Measurements from ENCODE around the gene SSUH2. TPM values are rescaled to one million over a fixed set of nuclear protein-coding genes. Genes with fewer than 3 reads are reported as not detected.

Gene SSUH2
- total RNA-seq, 2 experiments from 2014 or later, result 0.11 to 0.31 TPM

GRCh38 chr3:8660175-8661118 is 15.8 kb upstream of the SSUH2 start:
- ChIA-PET CTCF (no interaction called here), POLR2A (no interaction called here)
- intact Hi-C loops (cut with micrococcal nuclease), result no loop called here
- no peaks in the 10 kb centered on the region for H3K4me1 Mint-ChIP-seq (ENCODE audit: low read depth)
- ATAC-seq (no peak), DNase-seq (no peak)
- no peak overlapping the region for H3K4me3 Mint-ChIP-seq
- H3K36me3 Mint-ChIP-seq (ENCODE audit: low read depth), result no peaks in the 10 kb centered on the region
- no peak overlapping the region for H3K27ac Mint-ChIP-seq
- peaks cover 25% of the 10 kb centered on the region for H3K27me3 Mint-ChIP-seq
- no peak for TF ChIP-seq CTCF (IDR thresholded peaks at IDR 0.05)
- H3K9me3 Mint-ChIP-seq, result no peaks in the 10 kb centered on the region

GRCh38 chr3:8659242-8659641 is 14.6 kb upstream of the SSUH2 start:
- Mint-ChIP-seq H3K4me1 (ENCODE audit: low read depth) (no peaks in the 10 kb centered on the region), H3K36me3 (ENCODE audit: low read depth) (no peaks in the 10 kb centered on the region), H3K4me3 (no peak overlapping the region), H3K27ac (no peak overlapping the region), H3K27me3 (peaks cover 23% of the 10 kb centered on the region), H3K9me3 (peaks cover 2% of the 10 kb centered on the region)
- POLR2A ChIA-PET, result no interaction called here
- CTCF ChIA-PET, result no interaction called here
- DNase-seq (no peak), ATAC-seq (no peak)
- no peak for TF ChIP-seq CTCF (IDR thresholded peaks at IDR 0.05)
- intact Hi-C loops (cut with micrococcal nuclease), result no loop called here

GRCh38 chr3:8658306-8659212 is 14.0 kb upstream of the SSUH2 start:
- ATAC-seq (no peak), DNase-seq (no peak)
- peaks cover 4% of the 10 kb centered on the region for H3K9me3 Mint-ChIP-seq
- H3K4me3 Mint-ChIP-seq, result no peak overlapping the region
- TF ChIP-seq CTCF (IDR thresholded peaks at IDR 0.05), result no peak
- no peaks in the 10 kb centered on the region for H3K4me1 Mint-ChIP-seq (ENCODE audit: low read depth)
- no peak overlapping the region for H3K27ac Mint-ChIP-seq
- H3K27me3 Mint-ChIP-seq, result peaks cover 24% of the 10 kb centered on the region
- intact Hi-C loops (cut with micrococcal nuclease), result no loop called here
- CTCF ChIA-PET, result no interaction called here
- no peaks in the 10 kb centered on the region for H3K36me3 Mint-ChIP-seq (ENCODE audit: low read depth)
- POLR2A ChIA-PET, result no interaction called here

GRCh38 chr3:8657804-8658305 is 13.3 kb upstream of the SSUH2 start:
- Mint-ChIP-seq H3K27me3 (peaks cover 22% of the 10 kb centered on the region), H3K4me1 (ENCODE audit: low read depth) (no peaks in the 10 kb centered on the region), H3K36me3 (ENCODE audit: low read depth) (no peaks in the 10 kb centered on the region), H3K27ac (no peak overlapping the region), H3K9me3 (peaks cover 4% of the 10 kb centered on the region), H3K4me3 (no peak overlapping the region)
- DNase-seq (no peak), ATAC-seq (no peak)
- ChIA-PET POLR2A (no interaction called here), CTCF (no interaction called here)
- intact Hi-C loops (cut with micrococcal nuclease), result no loop called here
- no peak for TF ChIP-seq CTCF (IDR thresholded peaks at IDR 0.05)
